GM12801 (cell line): ENCODE data around the gene TNFRSF18.

Source experiments
- CTCF ChIP-seq: IDR thresholded peaks from one replicate; pipeline ENCODE4 v1.5.1; 2011; ENCODE audit warnings: control low read depth; ENCODE audit not compliant: insufficient read length; ENCODE audit errors: extremely low read depth

TNFRSF18 gene

GRCh38 chr1:1198423-1199140, 7.8 kb downstream of the TNFRSF18 start:
- TF ChIP-seq CTCF = no peak

GRCh38 chr1:1197551-1198422, 8.6 kb downstream of the TNFRSF18 start:
- no peak for TF ChIP-seq CTCF

- no peak for TF ChIP-seq CTCF
Observed at GRCh38 chr1:1197188-1197500, 9.2 kb downstream of the TNFRSF18 start.

- TF ChIP-seq CTCF = no peak
Observed at GRCh38 chr1:1196431-1197187, 9.8 kb downstream of the TNFRSF18 start.

GRCh38 chr1:1194723-1195122, 11.7 kb downstream of the TNFRSF18 start:
- no peak for TF ChIP-seq CTCF

- TF ChIP-seq CTCF = no peak
Observed at GRCh38 chr1:1191734-1192133, 14.7 kb downstream of the TNFRSF18 start.

GRCh38 chr1:1189111-1189510, 17.3 kb downstream of the TNFRSF18 start:
- TF ChIP-seq CTCF = no peak
